Measurements from ENCODE around the gene SH3PXD2A.

GRCh38 chr10:103544657-103545310, 310.6 kb downstream of the SH3PXD2A start:
- TF ChIP-seq CTCF (IDR thresholded peaks at IDR 0.05; ENCODE audit: borderline replicate concordance, extremely low read depth, low read length, poor library complexity, severe bottlenecking) (no peak), EZH2 (IDR thresholded peaks at IDR 0.05; ENCODE audit: borderline replicate concordance, low read depth, low read length, severe bottlenecking) (no peak)

Measured in DND-41 (cell line).